Skeletal muscle tissue (tissue), 4 donors: ENCODE results near the gene CEP112. TPM values are rescaled to one million over a fixed set of nuclear protein-coding genes. Genes with fewer than 3 reads are reported as not detected.

Source experiments
- H3K27ac ChIP-seq: one replicate; pipeline ENCODE4 v1.7.0; 2013; ENCODE audit warnings: mild to moderate bottlenecking, low read depth, low read length, inconsistent platforms
- H3K27me3 ChIP-seq, 3 donors: one replicate each; pipeline ENCODE4 v1.7.0; 2013; ENCODE audit warnings: low read length in 3 of 3; ENCODE audit not compliant: control insufficient read depth in 3 of 3, insufficient read depth in 3 of 3
- H3K36me3 ChIP-seq, 3 donors: one replicate each; pipeline ENCODE4 v1.7.0; 2013; ENCODE audit warnings: low read length in 3 of 3; ENCODE audit not compliant: control insufficient read depth in 3 of 3, insufficient read depth in 3 of 3
- H3K4me1 ChIP-seq, 3 donors: one replicate each; pipeline ENCODE4 v1.7.0; 2013; ENCODE audit warnings: low read length in 3 of 3, mild to moderate bottlenecking in 3 of 3; ENCODE audit not compliant: control insufficient read depth in 3 of 3, insufficient read depth in 3 of 3
- H3K4me3 ChIP-seq, 3 donors: one replicate each; pipeline ENCODE4 v1.7.0; 2013; ENCODE audit warnings: low read length in 3 of 3
- H3K9ac ChIP-seq, 3 donors: one replicate each; pipeline ENCODE4 v1.7.0; 2013; ENCODE audit warnings: low read length in 3 of 3, mild to moderate bottlenecking in 3 of 3, moderate library complexity in 2 of 3, low read depth in 1 of 3
- H3K9me3 ChIP-seq, 3 donors: one replicate each; pipeline ENCODE4 v1.7.0; 2013; ENCODE audit warnings: low read length in 3 of 3; ENCODE audit not compliant: control insufficient read depth in 3 of 3
- total RNA-seq: library from RNA; depleted of rRNA; stranded (reverse); fragments of >200 nt; gene quantifications from one replicate; pipeline ENCODE4 v1.2.3, GENCODE V29; 2014
- donor health status: Osteomylitis.

CEP112 gene
- total RNA-seq, 1 donor from 2014 or later, result 16.2 TPM

GRCh38 chr17:66228887-66229782, 37.2 kb upstream of the CEP112 start, which contains the start of gene APOH:
Gene APOH (minus strand): TSS chr17:66229415. CDS start chr17:66229379, 36 bp downstream.
- H3K27ac ChIP-seq, result no peak within 1 kb of the TSS
- H3K9ac ChIP-seq, result no peak within 1 kb of the TSS
- no peak within 1 kb of the TSS for H3K4me3 ChIP-seq
- H3K27me3 ChIP-seq, result peaks cover 0 to 6% (median 3%) of the 10 kb centered on the region in 3 donors
- no peaks in the 10 kb centered on the region for H3K9me3 ChIP-seq
- H3K36me3 ChIP-seq, result no peaks in the 10 kb centered on the region
- H3K4me1 ChIP-seq, result no peaks in the 10 kb centered on the region

- Histone ChIP-seq H3K36me3 (no peaks in the 10 kb centered on the region), H3K9ac (no peak overlapping the region), H3K27ac (no peak overlapping the region), H3K4me3 (no peak overlapping the region), H3K4me1 (no peaks in the 10 kb centered on the region), H3K9me3 (no peaks in the 10 kb centered on the region), H3K27me3 (peaks cover 0 to 6% (median 3%) of the 10 kb centered on the region in 3 donors)
Observed at GRCh38 chr17:66227212-66228045, 35.5 kb upstream of the CEP112 start.

- Histone ChIP-seq H3K9ac (no peak overlapping the region), H3K27me3 (peaks cover 2 to 10% (median 4%) of the 10 kb centered on the region in 3 donors), H3K9me3 (no peaks in the 10 kb centered on the region), H3K27ac (no peak overlapping the region), H3K36me3 (no peaks in the 10 kb centered on the region), H3K4me1 (no peaks in the 10 kb centered on the region), H3K4me3 (no peak overlapping the region)
Observed at GRCh38 chr17:66222798-66223350, 30.9 kb upstream of the CEP112 start.

GRCh38 chr17:66221755-66222530, 30.0 kb upstream of the CEP112 start:
- peaks cover 0 to 10% (median 4%) of the 10 kb centered on the region in 3 donors for H3K27me3 ChIP-seq
- no peak overlapping the region for H3K27ac ChIP-seq
- no peaks in the 10 kb centered on the region for H3K36me3 ChIP-seq
- no peaks in the 10 kb centered on the region for H3K9me3 ChIP-seq
- H3K4me1 ChIP-seq, result no peaks in the 10 kb centered on the region
- H3K4me3 ChIP-seq, result no peak overlapping the region
- no peak overlapping the region for H3K9ac ChIP-seq

- Histone ChIP-seq H3K9me3 (no peaks in the 10 kb centered on the region), H3K27me3 (peaks cover 0 to 10% (median 4%) of the 10 kb centered on the region in 3 donors), H3K36me3 (no peaks in the 10 kb centered on the region), H3K4me1 (no peaks in the 10 kb centered on the region), H3K4me3 (no peak overlapping the region), H3K9ac (no peak overlapping the region), H3K27ac (no peak overlapping the region)
Observed at GRCh38 chr17:66221343-66221742, 29.4 kb upstream of the CEP112 start.

- Histone ChIP-seq H3K27ac (no peak overlapping the region), H3K4me1 (no peaks in the 10 kb centered on the region), H3K36me3 (no peaks in the 10 kb centered on the region), H3K9ac (no peak overlapping the region), H3K4me3 (no peak overlapping the region), H3K27me3 (peaks cover 0 to 7% (median 4%) of the 10 kb centered on the region in 3 donors), H3K9me3 (no peaks in the 10 kb centered on the region)
Observed at GRCh38 chr17:66220079-66220835, 28.3 kb upstream of the CEP112 start.

- H3K4me3 ChIP-seq, result no peak overlapping the region
- H3K9ac ChIP-seq, result no peak overlapping the region
- no peaks in the 10 kb centered on the region for H3K9me3 ChIP-seq
- peaks cover 0 to 4% (median 4%) of the 10 kb centered on the region in 3 donors for H3K27me3 ChIP-seq
- H3K4me1 ChIP-seq, result no peaks in the 10 kb centered on the region
- no peaks in the 10 kb centered on the region for H3K36me3 ChIP-seq
- H3K27ac ChIP-seq, result no peak overlapping the region
Observed at GRCh38 chr17:66215529-66215911, 23.6 kb upstream of the CEP112 start.

- Histone ChIP-seq H3K27ac (no peak overlapping the region), H3K4me1 (no peaks in the 10 kb centered on the region), H3K27me3 (peaks cover 0 to 1% (median 0%) of the 10 kb centered on the region in 3 donors), H3K9ac (no peak overlapping the region), H3K36me3 (no peaks in the 10 kb centered on the region), H3K9me3 (no peaks in the 10 kb centered on the region), H3K4me3 (no peak overlapping the region)
Observed at GRCh38 chr17:66214884-66215528, 23.1 kb upstream of the CEP112 start.
